Choroid plexus epithelial cell (primary cell): ENCODE results near the gene MMP24.

ENCODE experiments used
- DNase-seq: peaks from one replicate; pipeline ENCODE4 v3.0.0-alpha.2; 2010; ENCODE audit warnings: low read depth
- H3K4me3 ChIP-seq: 2 replicates; pipeline ENCODE4 v1.5.1; 2011; ENCODE audit warnings: low read depth, mild to moderate bottlenecking, control low read depth, low read length, moderate library complexity
- TF ChIP-seq, protein P1 (sequence below): conservative IDR thresholded peaks from 2 replicates; pipeline ENCODE4 v1.5.1; 2011; ENCODE audit warnings: low read depth, mild to moderate bottlenecking, control low read depth, inconsistent platforms, low read length, moderate library complexity

MMP24 gene

GRCh38 chr20:35271904-35272303 is 45.4 kb downstream of the MMP24 start:
- H3K4me3 ChIP-seq, result no peak overlapping the region
- TF ChIP-seq, protein P1, sequence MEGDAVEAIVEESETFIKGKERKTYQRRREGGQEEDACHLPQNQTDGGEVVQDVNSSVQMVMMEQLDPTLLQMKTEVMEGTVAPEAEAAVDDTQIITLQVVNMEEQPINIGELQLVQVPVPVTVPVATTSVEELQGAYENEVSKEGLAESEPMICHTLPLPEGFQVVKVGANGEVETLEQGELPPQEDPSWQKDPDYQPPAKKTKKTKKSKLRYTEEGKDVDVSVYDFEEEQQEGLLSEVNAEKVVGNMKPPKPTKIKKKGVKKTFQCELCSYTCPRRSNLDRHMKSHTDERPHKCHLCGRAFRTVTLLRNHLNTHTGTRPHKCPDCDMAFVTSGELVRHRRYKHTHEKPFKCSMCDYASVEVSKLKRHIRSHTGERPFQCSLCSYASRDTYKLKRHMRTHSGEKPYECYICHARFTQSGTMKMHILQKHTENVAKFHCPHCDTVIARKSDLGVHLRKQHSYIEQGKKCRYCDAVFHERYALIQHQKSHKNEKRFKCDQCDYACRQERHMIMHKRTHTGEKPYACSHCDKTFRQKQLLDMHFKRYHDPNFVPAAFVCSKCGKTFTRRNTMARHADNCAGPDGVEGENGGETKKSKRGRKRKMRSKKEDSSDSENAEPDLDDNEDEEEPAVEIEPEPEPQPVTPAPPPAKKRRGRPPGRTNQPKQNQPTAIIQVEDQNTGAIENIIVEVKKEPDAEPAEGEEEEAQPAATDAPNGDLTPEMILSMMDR, result no peak
- peak; percentile 55 for DNase-seq

DNA sequence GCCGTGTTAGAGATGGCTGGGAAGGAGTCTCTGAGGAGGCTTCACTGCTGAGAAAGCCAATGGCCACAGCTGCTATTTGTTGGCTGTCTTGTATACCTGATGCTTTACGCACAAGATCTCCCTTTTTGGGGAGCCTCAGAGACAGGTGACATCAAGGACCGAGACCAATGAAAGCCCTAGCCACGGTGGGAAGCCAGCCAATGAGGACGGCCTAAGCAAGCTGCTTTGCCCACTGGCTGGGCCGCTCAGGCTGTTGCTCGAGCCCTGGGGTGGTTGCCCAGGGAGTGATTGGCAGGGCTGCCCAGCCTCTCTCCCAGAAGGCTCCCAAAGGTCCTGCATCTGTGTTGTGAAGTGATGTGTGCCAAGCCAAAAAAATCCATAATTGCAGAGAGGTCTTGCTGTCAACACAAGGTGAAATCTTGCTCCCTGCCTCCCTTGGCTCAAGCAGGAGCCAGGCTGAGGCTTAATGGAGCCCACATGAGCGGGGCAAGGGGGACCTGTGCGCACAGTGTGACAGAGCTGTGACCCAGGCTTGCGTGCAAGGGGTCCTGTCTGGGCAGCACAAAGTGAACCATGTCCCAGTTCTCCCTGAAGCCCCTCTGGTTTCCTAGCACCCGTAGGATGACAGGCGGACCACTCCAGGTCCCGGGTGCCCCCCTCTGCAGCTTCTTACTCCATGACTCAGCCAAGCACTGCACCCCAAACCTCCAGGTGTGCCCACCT is 47.1 kb downstream of the MMP24 start:
- peak; percentile 33 for DNase-seq
- no peak overlapping the region for H3K4me3 ChIP-seq
- TF ChIP-seq, protein P1, result no peak

- H3K4me3 ChIP-seq, result no peak overlapping the region
- DNase-seq, result no peak
- TF ChIP-seq, protein P1, result no peak
Measured at GRCh38 chr20:35274172-35275092, 47.9 kb downstream of the MMP24 start.

DNA sequence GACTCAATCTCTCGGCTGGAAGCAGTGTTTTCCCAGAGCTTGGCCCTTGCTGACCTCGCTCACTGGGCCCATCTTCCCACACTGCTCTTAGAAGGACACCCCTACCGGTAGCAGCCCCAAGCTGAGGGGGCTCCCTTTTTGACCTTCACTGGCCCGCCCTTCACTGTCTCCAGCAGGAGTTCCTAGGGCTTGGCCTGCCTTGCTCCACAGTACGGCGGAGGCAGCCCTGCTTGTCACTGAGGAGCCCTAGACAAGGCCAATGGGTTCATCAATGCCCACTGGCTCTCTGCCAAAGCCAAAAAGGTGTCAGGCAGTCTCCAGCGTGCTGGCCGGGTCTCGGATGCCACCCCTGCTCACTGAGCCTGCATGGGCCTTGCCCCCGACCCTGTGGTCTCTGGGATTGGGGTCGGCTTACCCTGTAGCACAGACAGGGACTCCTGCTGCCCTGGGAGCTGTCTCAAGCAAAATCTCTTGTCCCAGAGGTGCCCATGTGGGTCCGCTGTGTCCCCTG is 49.3 kb downstream of the MMP24 start:
- TF ChIP-seq, protein P1, result no peak
- no peak overlapping the region for H3K4me3 ChIP-seq
- DNase-seq, result no peak

- TF ChIP-seq, protein P1, result no peak
- no peak for DNase-seq
- H3K4me3 ChIP-seq, result peak overlapping the region; percentile 83
Measured at GRCh38 chr20:35276408-35276807, 49.9 kb downstream of the MMP24 start.

- TF ChIP-seq, protein P1, result no peak
- no peak for DNase-seq
- peak overlapping the region; percentile 83 for H3K4me3 ChIP-seq
Measured at GRCh38 chr20:35277127-35277526, 50.6 kb downstream of the MMP24 start.
